Erythroblast (primary cell): ENCODE data around the gene ZBED5.

Source experiments
- GATA1 ChIP-seq: IDR thresholded peaks from 2 replicates; pipeline ENCODE4 v1.6.1; 2011; ENCODE audit warnings: low read depth, mild to moderate bottlenecking, control low read depth, low read length, moderate library complexity
- POLR2A ChIP-seq: IDR thresholded peaks from 2 replicates; pipeline ENCODE4 v1.6.1; 2011; ENCODE audit warnings: mild to moderate bottlenecking, low read length

DNA sequence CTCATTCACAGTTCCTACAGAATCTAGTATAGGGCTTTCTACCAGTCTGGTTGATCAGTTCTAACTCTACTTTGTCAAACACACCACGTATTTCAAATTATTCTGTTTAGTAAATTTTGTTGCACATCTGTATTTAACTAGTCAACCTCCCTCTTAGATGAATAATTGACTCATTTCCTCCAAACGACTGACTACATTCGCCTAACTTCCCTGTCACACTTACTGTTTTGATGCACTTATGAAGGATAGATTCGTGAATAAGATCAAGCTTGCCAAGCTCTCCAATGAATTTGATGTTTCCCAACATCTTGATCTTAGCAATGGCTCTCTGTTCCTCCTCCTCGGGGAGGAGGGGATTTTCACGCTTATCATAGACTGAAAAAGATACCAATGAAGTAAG lies 54.2 kb downstream of the ZBED5 start:
- TF ChIP-seq POLR2A (no peak), GATA1 (no peak)
